WERI-Rb-1 (cell line): Measurements from ENCODE around the gene SIT1.

Experiments
- DNase-seq: peaks from one replicate; pipeline ENCODE4 v3.0.0-alpha.2; 2020
- H3K27ac ChIP-seq: fragments of 250-450 bp; sonication (Bioruptor Pico); 2 replicates; pipeline ENCODE4 v1.5.1; 2020; ENCODE audit warnings: mild to moderate bottlenecking, moderate library complexity
- H3K27me3 ChIP-seq: fragments of 250-450 bp; sonication (Bioruptor Pico); 2 replicates; pipeline ENCODE4 v1.5.1; 2021; ENCODE audit warnings: mild to moderate bottlenecking, low read depth, moderate library complexity; ENCODE audit not compliant: insufficient read depth, severe bottlenecking
- H3K36me3 ChIP-seq: fragments of 250-450 bp; sonication (Bioruptor Pico); 2 replicates; pipeline ENCODE4 v1.5.1; 2020; ENCODE audit warnings: mild to moderate bottlenecking, moderate library complexity
- H3K4me3 ChIP-seq: 2 replicates; pipeline ENCODE4 v1.5.1; 2011; ENCODE audit warnings: low read depth, mild to moderate bottlenecking, control low read depth, low read length
- H3K9me3 ChIP-seq: fragments of 250-450 bp; sonication (Bioruptor Pico); 2 replicates; pipeline ENCODE4 v1.5.1; 2021; ENCODE audit warnings: mild to moderate bottlenecking, moderate library complexity; ENCODE audit not compliant: severe bottlenecking
- CTCF ChIP-seq: IDR thresholded peaks from 2 replicates; pipeline ENCODE4 v1.5.1; 2011; ENCODE audit warnings: low read depth, mild to moderate bottlenecking, control low read depth, inconsistent platforms, low read length

The SIT1 gene

GRCh38 chr9:35606726-35607125, 44.0 kb downstream of the SIT1 start:
- no peak for TF ChIP-seq CTCF
- Histone ChIP-seq H3K27me3 (no peaks in the 10 kb centered on the region), H3K4me3 (no peak overlapping the region), H3K36me3 (peaks cover 39% of the 10 kb centered on the region), H3K27ac (no peak overlapping the region), H3K9me3 (no peaks in the 10 kb centered on the region)
- DNase-seq: no peak

GRCh38 chr9:35606138-35606504, 44.6 kb downstream of the SIT1 start:
- DNase-seq: peak; percentile 39
- Histone ChIP-seq H3K4me3 (peak overlapping the region; percentile 80), H3K27ac (peak overlapping the region; percentile 69), H3K27me3 (no peaks in the 10 kb centered on the region), H3K9me3 (no peaks in the 10 kb centered on the region), H3K36me3 (peaks cover 39% of the 10 kb centered on the region)
- TF ChIP-seq CTCF: no peak

GRCh38 chr9:35605351-35606137, 45.2 kb downstream of the SIT1 start:
- Histone ChIP-seq H3K4me3 (peak overlapping the region; percentile 80), H3K36me3 (peaks cover 39% of the 10 kb centered on the region), H3K27me3 (no peaks in the 10 kb centered on the region), H3K9me3 (no peaks in the 10 kb centered on the region), H3K27ac (peak overlapping the region; percentile 69)
- peak; percentile 19 for DNase-seq
- no peak for TF ChIP-seq CTCF

GRCh38 chr9:35604578-35605350, 46.0 kb downstream of the SIT1 start, which contains the start of gene TESK1:
Gene TESK1 (plus strand): TSS chr9:35605262. CDS start chr9:35605620, 358 bp downstream.
- peak within 1 kb of the TSS; percentile 69 for H3K27ac ChIP-seq
- peaks cover 31% of the 10 kb centered on the region for H3K36me3 ChIP-seq
- peak; percentile 90 for DNase-seq
- H3K27me3 ChIP-seq: no peaks in the 10 kb centered on the region
- no peaks in the 10 kb centered on the region for H3K9me3 ChIP-seq
- H3K4me3 ChIP-seq: peak within 1 kb of the TSS; percentile 80
- no peak for TF ChIP-seq CTCF

- H3K4me3 ChIP-seq: peak overlapping the region; percentile 61
- no peaks in the 10 kb centered on the region for H3K9me3 ChIP-seq
- peaks cover 25% of the 10 kb centered on the region for H3K36me3 ChIP-seq
- DNase-seq: peak; percentile 99
- peak; percentile 70 for TF ChIP-seq CTCF
- no peaks in the 10 kb centered on the region for H3K27me3 ChIP-seq
- peak overlapping the region; percentile 71 for H3K27ac ChIP-seq
Measured at GRCh38 chr9:35603986-35604577, 46.6 kb downstream of the SIT1 start.
